Lung (tissue), 12 donors: ENCODE measurements around the gene CDYL. TPM values are rescaled to one million over a fixed set of nuclear protein-coding genes. Genes with fewer than 3 reads are reported as not detected.

Experiments used
- ATAC-seq: fragments of 200-7000 bp; cut with Tn5 transposase; one replicate; pipeline ENCODE4 v1.9.1; 2020; ENCODE audit warnings: moderate number of reproducible peaks; ENCODE audit not compliant: insufficient read depth, low FRiP score
- DNase-seq, 3 donors: peaks; one replicate each; pipeline ENCODE4 v3.0.0-alpha.2; 2013 to 2017
- H3K27ac ChIP-seq, 2 donors: one replicate each; pipeline ENCODE4 v1.5.1; 2013; ENCODE audit warnings: mild to moderate bottlenecking in 2 of 2, moderate library complexity in 2 of 2, control low read depth in 1 of 2, inconsistent platforms in 1 of 2, low read depth in 1 of 2, low read length in 1 of 2
- H3K27me3 ChIP-seq, 3 donors: one replicate each; pipeline ENCODE4 v1.5.1; 2013; ENCODE audit warnings: low read length in 2 of 3; ENCODE audit not compliant: control insufficient read depth in 3 of 3, insufficient read depth in 3 of 3
- H3K36me3 ChIP-seq, 4 donors: one replicate each; pipeline ENCODE4 v1.5.1; 2013; ENCODE audit warnings: low read length in 4 of 4, mild to moderate bottlenecking in 1 of 4, moderate library complexity in 1 of 4; ENCODE audit not compliant: control insufficient read depth in 4 of 4, insufficient read depth in 4 of 4
- H3K4me1 ChIP-seq, 5 donors: one replicate each; pipeline ENCODE4 v1.5.1; 2013; ENCODE audit warnings: low read length in 5 of 5, mild to moderate bottlenecking in 2 of 5, moderate library complexity in 1 of 5; ENCODE audit not compliant: control insufficient read depth in 5 of 5, insufficient read depth in 5 of 5
- H3K4me3 ChIP-seq: one replicate; pipeline ENCODE4 v1.5.1; 2013; ENCODE audit warnings: mild to moderate bottlenecking, control low read depth, moderate library complexity
- H3K9ac ChIP-seq, 2 donors: one replicate each; pipeline ENCODE4 v1.5.1; 2013; ENCODE audit warnings: low read length in 2 of 2, control low read depth in 1 of 2; ENCODE audit not compliant: insufficient read depth in 1 of 2
- H3K9me3 ChIP-seq, 4 donors: one replicate each; pipeline ENCODE4 v1.5.1; 2013; ENCODE audit warnings: low read length in 3 of 4, mild to moderate bottlenecking in 1 of 4, moderate library complexity in 1 of 4; ENCODE audit not compliant: control insufficient read depth in 4 of 4, insufficient read depth in 3 of 4
- WGBS, 2 donors: extraction: QIAGEN DNeasy Blood & Tissue Kit; methylation state at CpG; one replicate each; pipeline ENCODE4 v1.1.7; 2013; 5-methylcytosine and 5-hydroxymethylcytosine counted together
- polyA plus RNA-seq, 2 donors: library from polyadenylated mRNA; stranded (reverse); fragments of 200-250 nt; gene quantifications; one replicate each; pipeline ENCODE4 v1.2.1, GENCODE V29; 2013
- total RNA-seq, 2 donors: library from RNA; depleted of rRNA in 1 of 2; stranded (reverse); fragments of >200 nt in 1 of 2; gene quantifications; one replicate each; pipeline ENCODE4 v1.2.1, GENCODE V29; 2014 to 2021
- TF ChIP-seq, protein P1 (sequence below): IDR thresholded peaks from 2 replicates; pipeline ENCODE4 v1.5.1; 2012; ENCODE audit warnings: mild to moderate bottlenecking; ENCODE audit errors: control extremely low read depth, extremely low read depth
- donor health status: control.
- donor health status: control.
- donor health status: Bipolar disorder and iron deficiency.
- donor health status: healthy.
- donor health status: DM: yes; HTN: yes; CAD: no.

Gene CDYL
- total and polyA plus RNA-seq, 4 donors = 5.8 to 51.6 (median 20.9) TPM

DNA sequence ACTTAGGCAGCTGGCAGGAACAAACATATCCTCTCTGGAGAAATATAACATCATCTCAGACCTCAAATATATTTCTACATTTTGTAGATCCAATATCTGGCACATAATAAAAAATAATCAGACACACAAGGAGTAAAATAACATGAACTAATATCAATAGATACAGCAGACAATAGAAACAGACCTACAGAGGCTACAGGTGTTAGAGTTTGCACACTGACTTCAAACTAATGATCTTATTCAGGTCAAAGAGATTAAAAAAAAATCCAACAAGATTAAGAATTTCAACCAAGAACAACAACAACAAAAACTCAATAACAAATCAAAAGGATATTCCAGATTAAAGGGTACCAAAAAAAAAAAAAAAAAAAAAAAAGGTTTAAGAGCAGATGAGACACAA lies 13.9 kb upstream of the CDYL start:
- Histone ChIP-seq H3K9me3 (peaks cover 0 to 2% (median 0%) of the 10 kb centered on the region in 4 donors), H3K27ac (no peak overlapping the region), H3K27me3 (no peaks in the 10 kb centered on the region), H3K36me3 (no peaks in the 10 kb centered on the region), H3K4me3 (no peak overlapping the region), H3K4me1 (peaks cover 0 to 8% (median 0%) of the 10 kb centered on the region in 5 donors), H3K9ac (no peak overlapping the region)
- ATAC-seq (no peak), DNase-seq (no peak)
- TF ChIP-seq, protein P1, sequence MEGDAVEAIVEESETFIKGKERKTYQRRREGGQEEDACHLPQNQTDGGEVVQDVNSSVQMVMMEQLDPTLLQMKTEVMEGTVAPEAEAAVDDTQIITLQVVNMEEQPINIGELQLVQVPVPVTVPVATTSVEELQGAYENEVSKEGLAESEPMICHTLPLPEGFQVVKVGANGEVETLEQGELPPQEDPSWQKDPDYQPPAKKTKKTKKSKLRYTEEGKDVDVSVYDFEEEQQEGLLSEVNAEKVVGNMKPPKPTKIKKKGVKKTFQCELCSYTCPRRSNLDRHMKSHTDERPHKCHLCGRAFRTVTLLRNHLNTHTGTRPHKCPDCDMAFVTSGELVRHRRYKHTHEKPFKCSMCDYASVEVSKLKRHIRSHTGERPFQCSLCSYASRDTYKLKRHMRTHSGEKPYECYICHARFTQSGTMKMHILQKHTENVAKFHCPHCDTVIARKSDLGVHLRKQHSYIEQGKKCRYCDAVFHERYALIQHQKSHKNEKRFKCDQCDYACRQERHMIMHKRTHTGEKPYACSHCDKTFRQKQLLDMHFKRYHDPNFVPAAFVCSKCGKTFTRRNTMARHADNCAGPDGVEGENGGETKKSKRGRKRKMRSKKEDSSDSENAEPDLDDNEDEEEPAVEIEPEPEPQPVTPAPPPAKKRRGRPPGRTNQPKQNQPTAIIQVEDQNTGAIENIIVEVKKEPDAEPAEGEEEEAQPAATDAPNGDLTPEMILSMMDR = no peak

DNA sequence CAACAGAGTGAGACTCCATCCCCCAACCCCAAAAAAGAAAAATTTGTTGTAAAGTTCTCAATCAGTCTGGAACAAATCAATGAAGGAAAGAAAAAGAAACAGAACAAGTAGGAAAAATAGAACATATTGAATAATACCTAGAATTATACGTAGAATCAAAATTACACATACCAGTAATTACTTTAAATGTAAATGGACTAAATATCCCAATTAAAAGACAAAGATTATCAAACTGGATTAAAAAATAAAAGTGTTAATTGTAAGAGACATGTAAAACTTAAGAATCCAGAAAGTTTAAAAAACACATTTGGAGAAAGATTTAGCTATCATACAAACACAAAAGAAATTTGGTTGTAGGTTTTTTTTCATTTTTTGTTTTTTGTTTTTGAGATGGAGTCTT lies 12.3 kb upstream of the CDYL start:
- TF ChIP-seq, protein P1 = no peak
- Histone ChIP-seq H3K9me3 (peaks cover 0 to 2% (median 0%) of the 10 kb centered on the region in 4 donors), H3K4me1 (peaks cover 0 to 8% (median 0%) of the 10 kb centered on the region in 5 donors), H3K4me3 (no peak overlapping the region), H3K27ac (no peak overlapping the region), H3K9ac (no peak overlapping the region), H3K36me3 (no peaks in the 10 kb centered on the region), H3K27me3 (no peaks in the 10 kb centered on the region)
- 94 to 98% methylated on average over 1 of the region's 1 CpG for WGBS, 2 donors
- DNase-seq = no peak
- no peak for ATAC-seq

DNA sequence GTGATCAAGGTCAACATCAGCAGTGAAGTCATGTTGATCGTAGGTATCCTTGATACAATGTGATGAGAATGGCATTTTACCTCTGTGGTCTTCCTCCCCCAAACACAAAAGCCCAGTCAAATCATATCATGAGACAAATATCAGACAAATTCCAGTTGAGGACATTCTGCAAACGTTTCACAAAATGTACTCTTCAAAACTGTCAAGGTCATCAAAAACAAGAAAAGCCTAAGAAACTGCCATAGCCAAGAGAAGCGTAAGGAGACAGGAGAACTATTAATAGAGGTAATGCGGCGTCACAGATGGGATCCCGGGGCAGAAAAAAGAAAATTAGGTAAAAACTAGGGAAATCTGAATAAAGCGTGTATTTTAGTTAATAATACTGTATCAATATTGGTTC lies 7.4 kb upstream of the CDYL start:
- DNase-seq (no peak), ATAC-seq (no peak)
- Histone ChIP-seq H3K9ac (no peak overlapping the region), H3K9me3 (peaks cover 0 to 2% (median 0%) of the 10 kb centered on the region in 4 donors), H3K4me1 (no peaks in the 10 kb centered on the region), H3K27me3 (peaks cover 0 to 5% (median 4%) of the 10 kb centered on the region in 3 donors), H3K4me3 (no peak overlapping the region), H3K36me3 (no peaks in the 10 kb centered on the region), H3K27ac (no peak overlapping the region)
- WGBS, 2 donors = 88 to 92% methylated on average over 7 of the region's 7 CpGs
- TF ChIP-seq, protein P1 = no peak

DNA sequence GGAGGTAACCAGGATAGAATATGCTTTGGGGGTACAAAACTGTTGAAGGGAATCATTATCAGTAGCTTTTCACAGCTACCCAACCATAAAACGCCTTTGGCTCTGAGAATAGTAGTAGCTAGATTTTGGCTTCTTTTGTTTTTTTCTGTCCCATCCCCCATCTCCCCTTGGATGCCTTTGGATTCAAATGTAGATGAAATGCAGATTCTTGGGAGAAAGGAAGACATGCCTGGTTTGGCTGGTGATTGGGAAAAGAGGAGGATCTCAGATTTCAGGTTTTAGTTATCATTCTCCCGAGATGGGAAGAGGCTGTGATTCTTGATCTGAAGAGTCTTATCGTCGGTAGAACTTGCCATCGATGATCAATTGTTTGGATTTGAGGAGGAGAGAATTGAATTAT lies 3.5 kb upstream of the CDYL start:
- 62 to 66% methylated on average over 5 of the region's 5 CpGs for WGBS, 2 donors
- DNase-seq (no peak), ATAC-seq (no peak)
- Histone ChIP-seq H3K36me3 (no peaks in the 10 kb centered on the region), H3K4me1 (peaks cover 0 to 14% (median 2%) of the 10 kb centered on the region in 5 donors), H3K9ac (no peak overlapping the region), H3K27me3 (peaks cover 0 to 11% (median 6%) of the 10 kb centered on the region in 3 donors), H3K27ac (no peak overlapping the region), H3K4me3 (no peak overlapping the region), H3K9me3 (no peaks in the 10 kb centered on the region)
- TF ChIP-seq, protein P1 = no peak
